Esophagus squamous epithelium (tissue), 5 donors: Measurements from ENCODE around the gene WSCD1. TPM values are rescaled to one million over a fixed set of nuclear protein-coding genes. Genes with fewer than 3 reads are reported as not detected.

ENCODE experiments used
- DNase-seq: peaks from one replicate; lab custom pipeline; 2025; lab: John Stamatoyannopoulos, UW
- H3K27ac ChIP-seq, 4 donors: fragments of 200-600 bp; sonication (generic); one replicate each; pipeline ENCODE4 v1.5.1; 2016 to 2019; ENCODE audit warnings: mild to moderate bottlenecking in 1 of 4
- H3K27me3 ChIP-seq, 4 donors: fragments of 200-600 bp; sonication (generic); 1 replicate in 3 of 4; 2 replicates in 1 of 4; pipeline versions ENCODE4 v1.5.1 to v1.6.0; 2017 to 2021; ENCODE audit warnings: antibody characterized with exemption in 1 of 4
- H3K36me3 ChIP-seq, 3 donors: fragments of 200-600 bp; sonication (generic); one replicate each; pipeline ENCODE4 v1.5.1; 2016 to 2019
- H3K4me1 ChIP-seq, 3 donors: fragments of 200-600 bp; sonication (generic); one replicate each; pipeline ENCODE4 v1.5.1; 2017 to 2019
- H3K4me3 ChIP-seq, 4 donors: fragments of 200-600 bp; sonication (generic); 1 replicate in 3 of 4; 2 replicates in 1 of 4; pipeline ENCODE4 v1.5.1; 2016 to 2019; ENCODE audit warnings: mild to moderate bottlenecking in 2 of 4, moderate library complexity in 1 of 4
- H3K9me3 ChIP-seq, 3 donors: fragments of 200-600 bp; sonication (generic); one replicate each; pipeline ENCODE4 v1.5.1; 2016 to 2019
- POLR2A ChIP-seq, 4 donors: fragments of 450-650 bp; IDR thresholded peaks; one replicate each; pipeline ENCODE4 v1.6.1; 2017; ENCODE audit warnings: antibody characterized with exemption in 4 of 4, mild to moderate bottlenecking in 4 of 4, moderate library complexity in 3 of 4
- WGBS, 2 donors: methylation state at CpG; one replicate each; pipeline ENCODE4 v1.1.5; 2018; 5-methylcytosine and 5-hydroxymethylcytosine counted together
- intact Hi-C: fragments of 100-400 bp; cut with DNase I; formaldehyde crosslinking; loops from one replicate; pipeline ENCODE4 v1.15.0; 2022
- total RNA-seq, 4 donors: library from RNA; depleted of rRNA; stranded (reverse); fragments of >200 nt; gene quantifications; one replicate each; pipeline ENCODE4 v1.1.0, GENCODE V29; 2016
- TF ChIP-seq, protein P1 (sequence below), 6 experiments: fragments of 450-650 bp in 4 of 6; fragments of 200-600 bp in 2 of 6; sonication (generic) in 2 of 6; IDR thresholded peaks; one replicate each; pipeline ENCODE4 v1.5.1; 2016 to 2019; ENCODE audit warnings: antibody characterized with exemption in 6 of 6, mild to moderate bottlenecking in 4 of 6, moderate library complexity in 4 of 6
- donor health status: DM: yes; HTN: yes; CAD: no.

Gene WSCD1
- total RNA-seq, 4 donors from 2014 or later = 0.22 to 1.6 (median 1.5) TPM; not detected in 1

DNA sequence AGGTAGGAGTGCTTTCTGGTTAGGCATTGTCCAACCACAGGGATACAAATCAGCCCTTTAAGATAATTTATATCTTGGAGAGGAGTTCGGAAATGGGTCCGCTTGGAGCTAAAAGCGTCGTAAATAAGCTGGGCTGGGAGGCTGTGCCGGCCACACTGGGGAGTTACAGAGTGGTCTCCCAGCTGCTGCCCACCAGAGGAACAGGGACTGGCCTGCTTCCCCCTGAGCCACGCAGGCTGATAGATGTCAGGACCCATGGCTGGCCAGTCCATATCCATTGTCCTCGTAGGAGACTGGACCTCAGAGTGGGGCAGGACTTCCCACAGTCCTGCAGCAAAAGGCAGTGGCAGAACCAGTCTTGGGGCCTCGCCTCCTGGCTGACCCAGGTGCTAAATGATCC, 12.6 kb upstream of the WSCD1 start:
- 62 to 93% methylated on average over 5 to 7 of the region's 8 CpGs for WGBS, 2 donors
- no peak for DNase-seq
- intact Hi-C loops = no loop called here
- TF ChIP-seq, protein P1, sequence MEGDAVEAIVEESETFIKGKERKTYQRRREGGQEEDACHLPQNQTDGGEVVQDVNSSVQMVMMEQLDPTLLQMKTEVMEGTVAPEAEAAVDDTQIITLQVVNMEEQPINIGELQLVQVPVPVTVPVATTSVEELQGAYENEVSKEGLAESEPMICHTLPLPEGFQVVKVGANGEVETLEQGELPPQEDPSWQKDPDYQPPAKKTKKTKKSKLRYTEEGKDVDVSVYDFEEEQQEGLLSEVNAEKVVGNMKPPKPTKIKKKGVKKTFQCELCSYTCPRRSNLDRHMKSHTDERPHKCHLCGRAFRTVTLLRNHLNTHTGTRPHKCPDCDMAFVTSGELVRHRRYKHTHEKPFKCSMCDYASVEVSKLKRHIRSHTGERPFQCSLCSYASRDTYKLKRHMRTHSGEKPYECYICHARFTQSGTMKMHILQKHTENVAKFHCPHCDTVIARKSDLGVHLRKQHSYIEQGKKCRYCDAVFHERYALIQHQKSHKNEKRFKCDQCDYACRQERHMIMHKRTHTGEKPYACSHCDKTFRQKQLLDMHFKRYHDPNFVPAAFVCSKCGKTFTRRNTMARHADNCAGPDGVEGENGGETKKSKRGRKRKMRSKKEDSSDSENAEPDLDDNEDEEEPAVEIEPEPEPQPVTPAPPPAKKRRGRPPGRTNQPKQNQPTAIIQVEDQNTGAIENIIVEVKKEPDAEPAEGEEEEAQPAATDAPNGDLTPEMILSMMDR (IDR thresholded peaks at IDR 0.05) = no peak
- no peak for TF ChIP-seq POLR2A (IDR thresholded peaks at IDR 0.05)
- H3K4me3 ChIP-seq = no peak overlapping the region
- H3K27me3 ChIP-seq = peaks cover 0 to 67% (median 0%) of the 10 kb centered on the region in 4 donors
- H3K27ac ChIP-seq = no peak overlapping the region
- H3K9me3 ChIP-seq = no peaks in the 10 kb centered on the region
- no peaks in the 10 kb centered on the region for H3K4me1 ChIP-seq
- no peaks in the 10 kb centered on the region for H3K36me3 ChIP-seq

DNA sequence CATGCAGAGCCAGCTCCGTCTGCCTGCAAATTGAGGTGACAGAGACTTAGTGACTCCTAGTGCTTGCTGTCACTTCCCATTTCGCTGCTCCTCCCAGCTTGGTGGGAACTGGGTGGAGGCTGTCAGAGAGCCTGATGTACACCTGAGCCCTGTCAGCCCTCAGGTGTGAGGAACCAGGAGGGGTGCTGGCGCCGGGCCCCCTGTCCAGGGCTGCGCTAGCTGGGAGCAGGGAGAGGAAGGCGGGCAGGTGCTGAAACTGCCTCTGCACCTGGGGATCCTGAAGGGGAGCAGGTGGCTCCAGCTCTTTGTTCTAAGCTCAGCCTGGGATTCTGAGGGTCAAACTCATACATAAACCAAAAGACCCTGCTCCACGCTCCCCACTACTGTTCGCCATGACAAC, 10.8 kb upstream of the WSCD1 start:
- H3K36me3 ChIP-seq = no peaks in the 10 kb centered on the region
- intact Hi-C loops = no loop called here
- WGBS, 2 donors = 71 to 73% methylated on average over 3 to 4 of the region's 8 CpGs
- H3K27me3 ChIP-seq = peaks cover 0 to 73% (median 0%) of the 10 kb centered on the region in 4 donors
- H3K4me3 ChIP-seq = no peak overlapping the region
- no peaks in the 10 kb centered on the region for H3K9me3 ChIP-seq
- DNase-seq = no peak
- H3K4me1 ChIP-seq = no peaks in the 10 kb centered on the region
- H3K27ac ChIP-seq = no peak overlapping the region
- TF ChIP-seq POLR2A (IDR thresholded peaks at IDR 0.05) = no peak
- TF ChIP-seq, protein P1 (IDR thresholded peaks at IDR 0.05) = no peak

DNA sequence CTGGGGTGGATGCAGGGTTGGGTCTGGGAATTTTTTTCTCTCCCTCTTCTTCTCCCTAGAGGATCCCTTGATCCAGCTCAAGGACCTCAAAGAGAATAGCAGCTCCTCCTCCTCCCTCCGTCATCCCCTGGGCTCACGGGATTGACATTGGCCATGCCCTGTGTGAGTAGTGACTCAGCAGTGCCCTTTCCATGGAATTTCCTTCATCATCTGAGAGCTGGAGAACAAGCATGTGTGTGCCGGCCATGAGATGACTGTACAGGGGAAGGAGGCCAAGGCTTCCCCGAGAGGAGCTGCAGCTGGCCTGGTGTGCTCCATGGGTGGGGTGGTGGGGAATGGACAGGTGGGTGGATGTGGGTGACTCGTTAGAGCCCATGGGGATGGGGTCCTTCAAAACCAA, 8.9 kb upstream of the WSCD1 start:
- DNase-seq = no peak
- no peak for TF ChIP-seq POLR2A (IDR thresholded peaks at IDR 0.05)
- TF ChIP-seq, protein P1 (IDR thresholded peaks at IDR 0.05) = no peak
- no peak overlapping the region for H3K27ac ChIP-seq
- H3K9me3 ChIP-seq = no peaks in the 10 kb centered on the region
- intact Hi-C loops = no loop called here
- H3K4me1 ChIP-seq = no peaks in the 10 kb centered on the region
- H3K4me3 ChIP-seq = no peak overlapping the region
- 33 to 47% methylated on average over 4 of the region's 5 CpGs for WGBS, 2 donors
- H3K27me3 ChIP-seq = peaks cover 0 to 73% (median 0%) of the 10 kb centered on the region in 4 donors
- H3K36me3 ChIP-seq = no peaks in the 10 kb centered on the region

DNA sequence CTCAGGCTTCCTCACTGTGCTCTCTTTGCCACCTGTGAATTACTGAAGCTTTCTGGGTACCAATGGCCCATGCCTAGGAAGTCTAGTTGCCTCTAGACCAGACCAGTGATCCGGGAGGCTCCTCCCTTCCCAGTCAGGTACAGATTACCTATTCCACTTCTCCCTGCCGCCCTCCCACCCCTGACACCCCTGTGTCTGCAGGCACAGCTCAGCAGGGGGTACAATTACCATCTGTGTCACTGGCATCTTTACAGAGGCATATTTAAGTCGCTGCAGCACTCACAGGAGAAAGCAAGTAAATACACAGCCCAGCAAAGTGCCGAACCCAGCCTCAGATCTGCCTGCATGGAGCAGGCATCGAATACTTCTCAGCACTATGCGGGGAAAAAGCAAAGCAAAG, 5.3 kb upstream of the WSCD1 start:
- WGBS, 2 donors = 52 to 75% methylated on average over 2 of the region's 6 CpGs
- TF ChIP-seq, protein P1 (IDR thresholded peaks at IDR 0.05) = no peak
- no peak for TF ChIP-seq POLR2A (IDR thresholded peaks at IDR 0.05)
- Histone ChIP-seq H3K9me3 (no peaks in the 10 kb centered on the region), H3K4me1 (peaks cover 0 to 10% (median 0%) of the 10 kb centered on the region in 3 donors), H3K27ac (no peak overlapping the region), H3K36me3 (no peaks in the 10 kb centered on the region), H3K4me3 (no peak overlapping the region), H3K27me3 (peaks cover 0 to 91% (median 0%) of the 10 kb centered on the region in 4 donors)
- DNase-seq = no peak
- intact Hi-C loops = no loop called here

DNA sequence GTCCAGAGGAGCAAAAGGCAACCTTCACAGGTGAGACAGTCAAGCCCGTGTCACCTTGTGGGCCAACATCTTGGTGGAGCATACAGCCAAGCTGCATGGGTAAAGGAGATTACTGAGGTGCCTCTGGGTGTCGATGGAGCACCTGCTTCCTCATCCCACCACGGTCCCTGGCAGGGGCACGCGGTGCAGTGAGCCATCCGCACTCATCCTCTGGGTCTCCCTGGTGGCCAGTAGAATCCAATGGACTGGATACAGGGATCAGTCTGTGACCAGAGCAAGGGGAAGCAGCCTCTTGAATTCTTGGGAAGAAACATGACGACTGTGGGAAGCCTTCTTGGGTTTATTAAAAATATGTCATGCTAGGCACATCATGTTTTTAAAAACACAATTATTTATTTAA, 4.8 kb upstream of the WSCD1 start:
- Histone ChIP-seq H3K27ac (no peak overlapping the region), H3K4me1 (peaks cover 0 to 12% (median under 1%) of the 10 kb centered on the region in 3 donors), H3K9me3 (no peaks in the 10 kb centered on the region), H3K4me3 (no peak overlapping the region), H3K36me3 (no peaks in the 10 kb centered on the region), H3K27me3 (peaks cover 0 to 91% (median 0%) of the 10 kb centered on the region in 4 donors)
- TF ChIP-seq, protein P1 (IDR thresholded peaks at IDR 0.05) = no peak
- no peak for TF ChIP-seq POLR2A (IDR thresholded peaks at IDR 0.05)
- intact Hi-C loops = no loop called here
- 66 to 78% methylated on average over 6 of the region's 7 CpGs for WGBS, 2 donors
- DNase-seq = no peak
